GM12878 (cell line): ENCODE measurements around the gene GRB10. TPM values are rescaled to one million over a fixed set of nuclear protein-coding genes. Genes with fewer than 3 reads are reported as not detected.

ENCODE experiments used
- ATAC-seq: fragments of 200-7000 bp; cut with Tn5 transposase; 3 replicates; pipeline ENCODE4 v1.9.1; 2020; ENCODE audit warnings: mild to moderate bottlenecking, moderate library complexity
- BruUV-seq: library from RNA; stranded (reverse); fragments of 400-500 nt; replicated peaks from 2 replicates; lab custom pipeline; 2021; lab: Mats Ljungman, UMichigan
- CTCF ChIA-PET: fragments of 300-600 bp; sonication (Branson Sonifier 250); formaldehyde crosslinking; extraction: SDS; loops from one replicate; lab custom pipeline; 2021; ENCODE audit warnings: inconsistent platforms; lab: Yijun Ruan, JAX
- POLR2A ChIA-PET: fragments of 350-600 bp; formaldehyde crosslinking; extraction: SDS; loops from one replicate; lab custom pipeline; 2021; ENCODE audit warnings: inconsistent platforms; lab: Charles Lee
- RAD21 ChIA-PET: fragments of 300-600 bp; sonication (Branson Sonifier 250); formaldehyde crosslinking; loops from one replicate; lab custom pipeline; 2023; ENCODE audit warnings: antibody characterized with exemption; ENCODE audit not compliant: unreplicated experiment; lab: Charles Lee
- SMC1A ChIA-PET: fragments of 300-600 bp; sonication (Branson Sonifier 250); formaldehyde crosslinking; loops from one replicate; lab custom pipeline; 2023; ENCODE audit not compliant: unreplicated experiment, uncharacterized antibody; lab: Charles Lee
- DNase-seq: peaks from one replicate; pipeline ENCODE4 v3.0.0-alpha.2; 2011; ENCODE audit warnings: low read depth, low spot score
- FAIRE-seq: peaks from 3 replicates; lab custom pipeline; 2011; peaks lifted over from hg19 to GRCh38; lab: Jason Lieb, UNC
- H2AFZ ChIP-seq: 2 replicates; pipeline ENCODE4 v1.6.0; 2011; ENCODE audit warnings: low read depth, low read length, control low read depth; ENCODE audit not compliant: control insufficient read depth
- H3K27ac ChIP-seq: 2 replicates; pipeline ENCODE4 v1.5.1; 2011; ENCODE audit warnings: control low read depth; ENCODE audit not compliant: control insufficient read depth, insufficient read depth
- H3K27me3 ChIP-seq, 2 experiments: replicated peaks in 1 of 2; 2 replicates each; pipeline versions ENCODE4 v1.6.0 to v1.6.1; 2011; ENCODE audit warnings: low read length in 1 of 2; ENCODE audit not compliant: control insufficient read depth in 2 of 2, insufficient read depth in 2 of 2
- H3K36me3 ChIP-seq, 2 experiments: 2 replicates each; pipeline ENCODE4 v1.5.1; 2011; ENCODE audit warnings: low read length in 1 of 2; ENCODE audit not compliant: control insufficient read depth in 2 of 2, insufficient read depth in 2 of 2
- H3K4me1 ChIP-seq: 2 replicates; pipeline ENCODE4 v1.6.1; 2011; ENCODE audit warnings: mild to moderate bottlenecking, low read length, moderate library complexity, mixed read lengths; ENCODE audit not compliant: control insufficient read depth, insufficient read depth
- H3K4me2 ChIP-seq: 2 replicates; pipeline ENCODE4 v1.6.0; 2011; ENCODE audit warnings: control low read depth; ENCODE audit not compliant: control insufficient read depth, insufficient read depth
- H3K4me3 ChIP-seq: fragments of 200-600 bp; sonication (generic); 2 replicates; pipeline ENCODE4 v1.5.1; 2016
- H3K79me2 ChIP-seq: 2 replicates; pipeline ENCODE4 v1.6.0; 2011; ENCODE audit warnings: low read length; ENCODE audit not compliant: control insufficient read depth, insufficient read depth
- H3K9ac ChIP-seq: 2 replicates; pipeline ENCODE4 v1.8.0; 2011; ENCODE audit warnings: low read length, control low read depth, mixed read lengths; ENCODE audit not compliant: control insufficient read depth, insufficient read depth
- H3K9me3 ChIP-seq: replicated peaks from 3 replicates; pipeline ENCODE4 v1.5.1; 2011; ENCODE audit warnings: mild to moderate bottlenecking, low read length; ENCODE audit not compliant: control insufficient read depth, insufficient read depth
- H4K20me1 ChIP-seq: 2 replicates; pipeline ENCODE4 v1.6.0; 2011; ENCODE audit not compliant: control insufficient read depth, insufficient read depth
- BHLHE40 ChIP-seq, 2 experiments: fragments of 450-650 bp in 1 of 2; IDR thresholded peaks; 2 replicates each; pipeline ENCODE4 v1.6.1; 2011 to 2017; ENCODE audit warnings: low read depth in 2 of 2, borderline replicate concordance in 1 of 2, improper control_type of control experiment in 1 of 2, low read length in 1 of 2, mild to moderate bottlenecking in 1 of 2
- CHD4 ChIP-seq: fragments of 200-600 bp; sonication (generic); IDR thresholded peaks from 2 replicates; pipeline ENCODE4 v1.6.1; 2016; ENCODE audit warnings: mild to moderate bottlenecking
- EED ChIP-seq: sonication (generic); IDR thresholded peaks from 2 replicates; pipeline ENCODE4 v1.6.1; 2016; ENCODE audit warnings: antibody characterized with exemption, low read depth
- HDAC6 ChIP-seq: fragments of 200-600 bp; sonication (generic); IDR thresholded peaks from one replicate; pipeline ENCODE4 v1.8.0; 2017; ENCODE audit warnings: antibody characterized with exemption; ENCODE audit not compliant: unreplicated experiment
- KAT2A ChIP-seq: conservative IDR thresholded peaks from 2 replicates; pipeline ENCODE4 v1.6.1; 2011; ENCODE audit warnings: low read depth, low read length; ENCODE audit not compliant: control insufficient read depth
- KLF5 ChIP-seq: fragments of 450-650 bp; IDR thresholded peaks from 2 replicates; pipeline ENCODE4 v1.6.1; 2014; ENCODE audit warnings: mild to moderate bottlenecking; ENCODE audit not compliant: partially characterized antibody
- NFIC ChIP-seq: IDR thresholded peaks from 2 replicates; pipeline ENCODE4 v1.6.1; 2012; ENCODE audit warnings: low read depth, mild to moderate bottlenecking, inconsistent platforms, low read length, moderate library complexity
- NFYB ChIP-seq: IDR thresholded peaks from 2 replicates; pipeline ENCODE4 v1.6.1; 2011; ENCODE audit warnings: low read depth, mild to moderate bottlenecking, low read length, improper control_type of control experiment, moderate library complexity; ENCODE audit not compliant: insufficient read depth
- NR2C2 ChIP-seq: IDR thresholded peaks from 2 replicates; pipeline ENCODE4 v1.6.1; 2011; ENCODE audit warnings: borderline replicate concordance, low read depth; ENCODE audit not compliant: control insufficient read depth, insufficient read length
- RCOR1 ChIP-seq: conservative IDR thresholded peaks from 2 replicates; pipeline ENCODE4 v1.6.1; 2012; ENCODE audit warnings: low read depth, low read length, improper control_type of control experiment
- SP1 ChIP-seq: IDR thresholded peaks from one replicate; pipeline ENCODE4 v1.6.1; 2011; ENCODE audit warnings: low read depth, low read length
- SREBF1 ChIP-seq: IDR thresholded peaks from 2 replicates; pipeline ENCODE4 v1.6.1; 2012; ENCODE audit warnings: mild to moderate bottlenecking, low read length
- TBL1XR1 ChIP-seq: IDR thresholded peaks from 2 replicates; pipeline ENCODE4 v1.6.1; 2012; ENCODE audit warnings: low read depth, low read length, improper control_type of control experiment
- TCF12 ChIP-seq: IDR thresholded peaks from 2 replicates; pipeline ENCODE4 v1.6.1; 2011; ENCODE audit warnings: low read depth, mild to moderate bottlenecking, low read length
- YY1 ChIP-seq: IDR thresholded peaks from 2 replicates; pipeline ENCODE4 v1.6.1; 2011; ENCODE audit warnings: low read depth, mild to moderate bottlenecking, low read length
- ZNF217 ChIP-seq: fragments of 450-650 bp; IDR thresholded peaks from 2 replicates; pipeline ENCODE4 v1.6.1; 2017; ENCODE audit warnings: antibody characterized with exemption, mild to moderate bottlenecking
- in situ Hi-C: fragments of 300-500 bp; cut with MboI; formaldehyde crosslinking; loops from 9 replicates; pipeline ENCODE4 v1.14.3; 2018; ENCODE audit warnings: mixed read lengths
- intact Hi-C: fragments of 100-400 bp; cut with micrococcal nuclease; formaldehyde crosslinking; loops from one replicate; pipeline ENCODE4 v1.14.2; 2022; ENCODE audit not compliant: unreplicated experiment
- polyA plus RNA-seq, 11 experiments: library from polyadenylated mRNA; depleted of rRNA in 4 of 11; unstranded in 6 of 11; stranded (reverse) in 5 of 11; fragments of >200 nt; fragmentation: Nextera tagmentation in 4 of 11; fragmentation: Illumina TruSeq in 1 of 11; extraction: Ambion mirVana in 4 of 11; extraction: Trizol in 1 of 11; gene quantifications; 1 replicate in 1 of 11; 2 replicates in 10 of 11; pipeline versions ENCODE4 v1.2.1 to v1.2.3, GENCODE V29; 2011 to 2016; ENCODE audit warnings: inconsistent platforms in 2 of 11, missing spikeins in 2 of 11, low read depth in 1 of 11
- total RNA-seq, 4 experiments: library from RNA; depleted of rRNA in 3 of 4; stranded (reverse); fragments of >200 nt in 3 of 4; fragmentation: Illumina TruSeq in 1 of 4; extraction: Trizol in 1 of 4; gene quantifications; 2 replicates each; pipeline versions ENCODE4 v1.2.1 to v1.2.3, GENCODE V29; 2013 to 2021
- TF ChIP-seq, protein P1 (sequence below): fragments of 450-650 bp; IDR thresholded peaks from 2 replicates; pipeline ENCODE4 v1.6.1; 2016; ENCODE audit warnings: mild to moderate bottlenecking, moderate library complexity, borderline replicate concordance
- TF ChIP-seq, protein P2 (sequence below): fragments of 450-650 bp; formaldehyde crosslinking; IDR thresholded peaks from 2 replicates; pipeline ENCODE4 v1.4.0; 2022; ENCODE audit warnings: mild to moderate bottlenecking, moderate library complexity

GRB10 gene
- total and polyA plus RNA-seq, 10 of the 15 experiments (the other 5 are each of a cell fraction or from before 2014, with no cell fraction given) = 0.04 to 0.33 TPM; not detected in 8

DNA sequence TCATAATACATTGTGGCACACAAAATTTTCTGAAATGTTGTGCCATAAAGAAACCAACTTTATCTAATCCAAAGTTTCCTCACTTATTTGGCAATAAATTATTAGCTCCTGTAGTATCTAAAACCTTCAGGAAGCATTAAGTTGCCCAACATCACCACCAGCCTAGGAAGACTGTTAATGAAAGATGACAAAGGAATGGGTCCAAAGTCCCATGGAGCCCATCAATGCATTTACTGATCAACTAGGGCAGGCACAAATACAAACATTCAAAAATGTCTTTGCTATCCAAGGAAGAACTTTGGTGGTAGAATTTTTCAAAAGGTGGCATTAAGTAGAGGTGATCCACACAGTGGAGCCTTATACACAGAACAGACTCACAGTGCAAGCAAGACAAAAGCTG, 4.5 kb downstream of the GRB10 start:
- no peak overlapping the region for H2AFZ ChIP-seq
- no peaks in the 10 kb centered on the region for H3K4me1 ChIP-seq
- SMC1A ChIA-PET = no interaction called here
- RAD21 ChIA-PET = no interaction called here
- no peaks in the 10 kb centered on the region; a peak in 2 of 4 replicates for H3K27me3 ChIP-seq
- H3K36me3 ChIP-seq = no peaks in the 10 kb centered on the region
- POLR2A ChIA-PET = no interaction called here
- DNase-seq (no peak), ATAC-seq (no peak), FAIRE-seq (no peak)
- no peak overlapping the region for H3K27ac ChIP-seq
- no peak overlapping the region for H3K4me3 ChIP-seq
- CTCF ChIA-PET = no interaction called here
- H3K79me2 ChIP-seq = no peaks in the 10 kb centered on the region
- intact Hi-C loops (no loop called here), in situ Hi-C loops (no loop called here)
- no peak overlapping the region for H3K4me2 ChIP-seq
- no peak overlapping the region for H3K9ac ChIP-seq
- no peaks in the 10 kb centered on the region for H3K9me3 ChIP-seq
- no TSS peak for BruUV-seq
- no peaks in the 10 kb centered on the region for H4K20me1 ChIP-seq
- TF ChIP-seq EED = no peak
- TF ChIP-seq, protein P1, sequence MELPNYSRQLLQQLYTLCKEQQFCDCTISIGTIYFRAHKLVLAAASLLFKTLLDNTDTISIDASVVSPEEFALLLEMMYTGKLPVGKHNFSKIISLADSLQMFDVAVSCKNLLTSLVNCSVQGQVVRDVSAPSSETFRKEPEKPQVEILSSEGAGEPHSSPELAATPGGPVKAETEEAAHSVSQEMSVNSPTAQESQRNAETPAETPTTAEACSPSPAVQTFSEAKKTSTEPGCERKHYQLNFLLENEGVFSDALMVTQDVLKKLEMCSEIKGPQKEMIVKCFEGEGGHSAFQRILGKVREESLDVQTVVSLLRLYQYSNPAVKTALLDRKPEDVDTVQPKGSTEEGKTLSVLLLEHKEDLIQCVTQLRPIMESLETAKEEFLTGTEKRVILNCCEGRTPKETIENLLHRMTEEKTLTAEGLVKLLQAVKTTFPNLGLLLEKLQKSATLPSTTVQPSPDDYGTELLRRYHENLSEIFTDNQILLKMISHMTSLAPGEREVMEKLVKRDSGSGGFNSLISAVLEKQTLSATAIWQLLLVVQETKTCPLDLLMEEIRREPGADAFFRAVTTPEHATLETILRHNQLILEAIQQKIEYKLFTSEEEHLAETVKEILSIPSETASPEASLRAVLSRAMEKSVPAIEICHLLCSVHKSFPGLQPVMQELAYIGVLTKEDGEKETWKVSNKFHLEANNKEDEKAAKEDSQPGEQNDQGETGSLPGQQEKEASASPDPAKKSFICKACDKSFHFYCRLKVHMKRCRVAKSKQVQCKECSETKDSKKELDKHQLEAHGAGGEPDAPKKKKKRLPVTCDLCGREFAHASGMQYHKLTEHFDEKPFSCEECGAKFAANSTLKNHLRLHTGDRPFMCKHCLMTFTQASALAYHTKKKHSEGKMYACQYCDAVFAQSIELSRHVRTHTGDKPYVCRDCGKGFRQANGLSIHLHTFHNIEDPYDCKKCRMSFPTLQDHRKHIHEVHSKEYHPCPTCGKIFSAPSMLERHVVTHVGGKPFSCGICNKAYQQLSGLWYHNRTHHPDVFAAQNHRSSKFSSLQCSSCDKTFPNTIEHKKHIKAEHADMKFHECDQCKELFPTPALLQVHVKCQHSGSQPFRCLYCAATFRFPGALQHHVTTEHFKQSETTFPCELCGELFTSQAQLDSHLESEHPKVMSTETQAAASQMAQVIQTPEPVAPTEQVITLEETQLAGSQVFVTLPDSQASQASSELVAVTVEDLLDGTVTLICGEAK = no peak
- no peak for TF ChIP-seq NFIC
- TF ChIP-seq RCOR1 = no peak
- no peak for TF ChIP-seq SP1
- TF ChIP-seq, protein P2, sequence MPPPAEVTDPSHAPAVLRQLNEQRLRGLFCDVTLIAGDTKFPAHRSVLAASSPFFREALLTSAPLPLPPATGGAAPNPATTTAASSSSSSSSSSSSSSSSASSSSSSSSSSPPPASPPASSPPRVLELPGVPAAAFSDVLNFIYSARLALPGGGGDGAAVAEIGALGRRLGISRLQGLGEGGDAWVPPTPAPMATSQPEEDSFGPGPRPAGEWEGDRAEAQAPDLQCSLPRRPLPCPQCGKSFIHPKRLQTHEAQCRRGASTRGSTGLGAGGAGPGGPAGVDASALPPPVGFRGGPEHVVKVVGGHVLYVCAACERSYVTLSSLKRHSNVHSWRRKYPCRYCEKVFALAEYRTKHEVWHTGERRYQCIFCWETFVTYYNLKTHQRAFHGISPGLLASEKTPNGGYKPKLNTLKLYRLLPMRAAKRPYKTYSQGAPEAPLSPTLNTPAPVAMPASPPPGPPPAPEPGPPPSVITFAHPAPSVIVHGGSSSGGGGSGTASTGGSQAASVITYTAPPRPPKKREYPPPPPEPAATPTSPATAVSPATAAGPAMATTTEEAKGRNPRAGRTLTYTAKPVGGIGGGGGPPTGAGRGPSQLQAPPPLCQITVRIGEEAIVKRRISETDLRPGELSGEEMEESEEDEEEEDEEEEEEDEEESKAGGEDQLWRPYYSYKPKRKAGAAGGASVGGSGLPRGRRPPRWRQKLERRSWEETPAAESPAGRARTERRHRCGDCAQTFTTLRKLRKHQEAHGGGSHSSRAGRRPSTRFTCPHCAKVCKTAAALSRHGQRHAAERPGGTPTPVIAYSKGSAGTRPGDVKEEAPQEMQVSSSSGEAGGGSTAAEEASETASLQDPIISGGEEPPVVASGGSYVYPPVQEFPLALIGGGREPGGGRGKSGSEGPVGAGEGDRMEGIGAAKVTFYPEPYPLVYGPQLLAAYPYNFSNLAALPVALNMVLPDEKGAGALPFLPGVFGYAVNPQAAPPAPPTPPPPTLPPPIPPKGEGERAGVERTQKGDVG = no peak
- no peak for TF ChIP-seq CHD4
- no peak for TF ChIP-seq HDAC6
- no peak for TF ChIP-seq NR2C2
- no peak for TF ChIP-seq SREBF1
- no peak for TF ChIP-seq YY1
- TF ChIP-seq KAT2A = no peak
- no peak for TF ChIP-seq KLF5
- no peak for TF ChIP-seq TBL1XR1
- no peak for TF ChIP-seq TCF12
- no peak for TF ChIP-seq ZNF217
- TF ChIP-seq BHLHE40 (IDR thresholded peaks at IDR 0.05; ENCODE audit: borderline replicate concordance in 1 of 2, low read depth in 2 of 2, low read length in 1 of 2) = no peak
- no peak for TF ChIP-seq NFYB
